Loucy (cell line): ENCODE data around the gene CTTNBP2.

Experiments used
- H2AFZ ChIP-seq: fragments of 200-600 bp; sonication (generic); 2 replicates; pipeline ENCODE4 v1.6.0; 2016; ENCODE audit warnings: antibody characterized with exemption, mild to moderate bottlenecking, low read length, moderate library complexity
- H3F3A ChIP-seq: fragments of 200-600 bp; 2 replicates; pipeline ENCODE4 v1.6.0; 2016; ENCODE audit warnings: antibody characterized with exemption, low read depth, mild to moderate bottlenecking
- H3K27me3 ChIP-seq: fragments of 200-600 bp; sonication (generic); 2 replicates; pipeline ENCODE4 v1.6.1; 2014; ENCODE audit warnings: low read length, mild to moderate bottlenecking; ENCODE audit not compliant: insufficient read depth, poor library complexity, severe bottlenecking
- H3K36me3 ChIP-seq: fragments of 200-600 bp; sonication (generic); 2 replicates; pipeline ENCODE4 v1.6.1; 2016; ENCODE audit warnings: low read length; ENCODE audit not compliant: insufficient read depth
- H3K4me1 ChIP-seq: fragments of 200-600 bp; sonication (generic); 2 replicates; pipeline ENCODE4 v1.5.1; 2014; ENCODE audit warnings: low read length, mild to moderate bottlenecking; ENCODE audit not compliant: insufficient read depth, poor library complexity, severe bottlenecking
- H3K4me2 ChIP-seq: fragments of 200-600 bp; sonication (generic); 2 replicates; pipeline ENCODE4 v1.6.0; 2014; ENCODE audit warnings: antibody characterized with exemption, low read length, low read depth, mild to moderate bottlenecking; ENCODE audit not compliant: poor library complexity, severe bottlenecking
- H3K4me3 ChIP-seq: fragments of 200-600 bp; sonication (generic); 2 replicates; pipeline ENCODE4 v1.5.1; 2014; ENCODE audit warnings: low read length, mild to moderate bottlenecking, mixed read lengths; ENCODE audit not compliant: poor library complexity, severe bottlenecking
- H3K79me2 ChIP-seq: fragments of 200-600 bp; sonication (generic); 2 replicates; pipeline ENCODE4 v1.6.1; 2014; ENCODE audit warnings: low read length; ENCODE audit not compliant: insufficient read depth
- H3K9ac ChIP-seq: fragments of 200-600 bp; sonication (generic); 2 replicates; pipeline ENCODE4 v1.6.0; 2014; ENCODE audit warnings: mild to moderate bottlenecking, low read depth, low read length, moderate library complexity; ENCODE audit not compliant: poor library complexity, severe bottlenecking
- H3K9me2 ChIP-seq: fragments of 200-600 bp; sonication (generic); replicated peaks from 2 replicates; pipeline ENCODE4 v1.6.1; 2016; ENCODE audit warnings: low read depth, low read length, mixed read lengths
- H3K9me3 ChIP-seq: fragments of 200-600 bp; sonication (generic); 2 replicates; pipeline ENCODE4 v1.6.1; 2014; ENCODE audit warnings: mild to moderate bottlenecking, antibody characterized with exemption, low read length, low read depth; ENCODE audit not compliant: insufficient read depth
- H4K20me1 ChIP-seq: fragments of 200-600 bp; sonication (generic); 2 replicates; pipeline ENCODE4 v1.6.0; 2014; ENCODE audit warnings: antibody characterized with exemption, low read length, mild to moderate bottlenecking; ENCODE audit not compliant: insufficient read depth, poor library complexity, severe bottlenecking
- EZH2phosphoT487 ChIP-seq: fragments of 200-600 bp; IDR thresholded peaks from 2 replicates; pipeline ENCODE4 v1.6.1; 2018; ENCODE audit warnings: antibody characterized with exemption, mild to moderate bottlenecking, moderate library complexity, borderline replicate concordance
- TF ChIP-seq, protein P1 (sequence below): fragments of 200-600 bp; sonication (generic); conservative IDR thresholded peaks from 2 replicates; pipeline ENCODE4 v1.5.1; 2014; ENCODE audit warnings: mild to moderate bottlenecking, antibody characterized with exemption, low read length

CTTNBP2 gene

DNA sequence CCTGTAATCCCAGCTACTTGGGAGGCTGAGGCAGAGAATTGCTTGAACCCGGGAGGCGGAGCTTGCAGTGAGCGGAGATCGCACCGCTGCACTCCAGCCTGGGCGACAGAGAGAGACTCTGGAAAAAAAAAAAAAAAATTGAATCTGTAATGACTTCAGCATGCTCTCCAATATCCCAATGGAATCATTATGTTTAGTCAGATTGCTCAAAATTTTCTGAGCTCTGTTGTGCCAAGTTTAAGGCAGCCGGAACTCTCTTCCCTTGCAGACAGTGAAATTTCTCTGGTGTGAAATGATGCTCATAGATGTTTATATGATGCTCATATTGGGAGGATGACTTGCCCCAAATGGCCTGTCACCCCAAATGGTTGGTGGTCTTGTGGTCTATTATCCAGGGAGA lies 180.9 kb downstream of the CTTNBP2 start:
- Histone ChIP-seq H3K4me1 (no peaks in the 10 kb centered on the region), H3F3A (no peaks in the 10 kb centered on the region), H2AFZ (no peak overlapping the region), H3K9me3 (no peaks in the 10 kb centered on the region), H3K79me2 (no peaks in the 10 kb centered on the region), H3K4me3 (no peak overlapping the region), H3K9ac (no peak overlapping the region), H3K9me2 (no peaks in the 10 kb centered on the region), H3K27me3 (no peaks in the 10 kb centered on the region), H4K20me1 (no peaks in the 10 kb centered on the region), H3K36me3 (no peaks in the 10 kb centered on the region), H3K4me2 (no peak overlapping the region)
- TF ChIP-seq EZH2phosphoT487 = no peak

- H2AFZ ChIP-seq = peak overlapping the region; percentile 55; the same call in 1 of the 2 replicates
- peaks cover 9% of the 10 kb centered on the region for H3K4me1 ChIP-seq
- H3K9ac ChIP-seq = no peak overlapping the region
- H3K79me2 ChIP-seq = no peaks in the 10 kb centered on the region
- no peaks in the 10 kb centered on the region for H3K9me2 ChIP-seq
- TF ChIP-seq, protein P1, sequence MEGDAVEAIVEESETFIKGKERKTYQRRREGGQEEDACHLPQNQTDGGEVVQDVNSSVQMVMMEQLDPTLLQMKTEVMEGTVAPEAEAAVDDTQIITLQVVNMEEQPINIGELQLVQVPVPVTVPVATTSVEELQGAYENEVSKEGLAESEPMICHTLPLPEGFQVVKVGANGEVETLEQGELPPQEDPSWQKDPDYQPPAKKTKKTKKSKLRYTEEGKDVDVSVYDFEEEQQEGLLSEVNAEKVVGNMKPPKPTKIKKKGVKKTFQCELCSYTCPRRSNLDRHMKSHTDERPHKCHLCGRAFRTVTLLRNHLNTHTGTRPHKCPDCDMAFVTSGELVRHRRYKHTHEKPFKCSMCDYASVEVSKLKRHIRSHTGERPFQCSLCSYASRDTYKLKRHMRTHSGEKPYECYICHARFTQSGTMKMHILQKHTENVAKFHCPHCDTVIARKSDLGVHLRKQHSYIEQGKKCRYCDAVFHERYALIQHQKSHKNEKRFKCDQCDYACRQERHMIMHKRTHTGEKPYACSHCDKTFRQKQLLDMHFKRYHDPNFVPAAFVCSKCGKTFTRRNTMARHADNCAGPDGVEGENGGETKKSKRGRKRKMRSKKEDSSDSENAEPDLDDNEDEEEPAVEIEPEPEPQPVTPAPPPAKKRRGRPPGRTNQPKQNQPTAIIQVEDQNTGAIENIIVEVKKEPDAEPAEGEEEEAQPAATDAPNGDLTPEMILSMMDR = no peak
- no peak for TF ChIP-seq EZH2phosphoT487
- no peak overlapping the region for H3K4me2 ChIP-seq
- H3F3A ChIP-seq = no peaks in the 10 kb centered on the region
- H4K20me1 ChIP-seq = no peaks in the 10 kb centered on the region
- no peaks in the 10 kb centered on the region for H3K36me3 ChIP-seq
- no peaks in the 10 kb centered on the region for H3K27me3 ChIP-seq
- no peaks in the 10 kb centered on the region for H3K9me3 ChIP-seq
- no peak overlapping the region for H3K4me3 ChIP-seq
Measured at GRCh38 chr7:117690147-117690546, 183.1 kb downstream of the CTTNBP2 start.

- H3K4me1 ChIP-seq = peaks cover 9% of the 10 kb centered on the region
- H3K9me3 ChIP-seq = no peaks in the 10 kb centered on the region
- H4K20me1 ChIP-seq = no peaks in the 10 kb centered on the region
- no peak overlapping the region for H3K9ac ChIP-seq
- H3K79me2 ChIP-seq = no peaks in the 10 kb centered on the region
- H3K27me3 ChIP-seq = no peaks in the 10 kb centered on the region
- no peaks in the 10 kb centered on the region for H3K36me3 ChIP-seq
- H3K4me3 ChIP-seq = no peak overlapping the region
- no peak overlapping the region for H2AFZ ChIP-seq
- H3K4me2 ChIP-seq = no peak overlapping the region
- H3F3A ChIP-seq = no peaks in the 10 kb centered on the region
- H3K9me2 ChIP-seq = no peaks in the 10 kb centered on the region
- TF ChIP-seq EZH2phosphoT487 = no peak
- TF ChIP-seq, protein P1 = no peak
Measured at GRCh38 chr7:117689406-117689805, 183.8 kb downstream of the CTTNBP2 start.

- no peaks in the 10 kb centered on the region for H3F3A ChIP-seq
- no peak overlapping the region for H3K4me3 ChIP-seq
- no peaks in the 10 kb centered on the region for H3K27me3 ChIP-seq
- H3K9me3 ChIP-seq = no peaks in the 10 kb centered on the region
- H3K9ac ChIP-seq = no peak overlapping the region
- H3K36me3 ChIP-seq = no peaks in the 10 kb centered on the region
- peaks cover 9% of the 10 kb centered on the region for H3K4me1 ChIP-seq
- H2AFZ ChIP-seq = no peak overlapping the region
- no peaks in the 10 kb centered on the region for H3K79me2 ChIP-seq
- no peak overlapping the region for H3K4me2 ChIP-seq
- no peaks in the 10 kb centered on the region for H4K20me1 ChIP-seq
- no peaks in the 10 kb centered on the region for H3K9me2 ChIP-seq
- TF ChIP-seq, protein P1 = no peak
- TF ChIP-seq EZH2phosphoT487 = no peak
Measured at GRCh38 chr7:117688126-117688525, 185.1 kb downstream of the CTTNBP2 start.
